ENCODE data around the gene EXOSC2. TPM values are rescaled to one million over a fixed set of nuclear protein-coding genes. Genes with fewer than 3 reads are reported as not detected.
"Not testable (repeated sequence)": the region's sequence is repeated elsewhere in the genome, so short reads cannot be mapped to it uniquely, and the experiment has no call there.

EXOSC2 gene
- total RNA-seq, 1 donor from 2014 or later = 53.5 TPM

- no peak for DNase-seq
Observed at GRCh38 chr9:130668196-130668595, 25.4 kb upstream of the EXOSC2 start.

GRCh38 chr9:130668659-130669058, 24.9 kb upstream of the EXOSC2 start:
- DNase-seq = no peak

DNA sequence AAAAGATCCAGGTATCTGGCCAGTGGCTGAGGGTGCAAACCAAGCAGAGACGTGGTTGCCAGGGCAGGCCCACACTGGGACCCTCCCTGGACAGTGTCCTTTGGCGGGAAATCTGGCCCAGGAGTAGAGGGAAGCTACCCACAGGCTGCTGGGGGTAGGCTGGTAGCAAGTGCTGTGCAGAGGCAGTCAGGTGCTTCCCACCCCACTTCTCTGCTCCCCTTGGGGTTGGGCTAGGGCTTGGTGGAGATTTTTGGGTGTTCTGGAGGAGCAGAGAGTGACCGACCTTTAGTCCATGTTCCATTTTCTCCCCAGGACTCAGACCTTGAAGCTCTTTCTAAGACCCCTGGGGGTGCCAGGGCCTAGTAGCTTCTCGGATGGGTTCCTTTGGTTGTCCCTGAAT, 23.6 kb upstream of the EXOSC2 start:
- no peak for DNase-seq

DNA sequence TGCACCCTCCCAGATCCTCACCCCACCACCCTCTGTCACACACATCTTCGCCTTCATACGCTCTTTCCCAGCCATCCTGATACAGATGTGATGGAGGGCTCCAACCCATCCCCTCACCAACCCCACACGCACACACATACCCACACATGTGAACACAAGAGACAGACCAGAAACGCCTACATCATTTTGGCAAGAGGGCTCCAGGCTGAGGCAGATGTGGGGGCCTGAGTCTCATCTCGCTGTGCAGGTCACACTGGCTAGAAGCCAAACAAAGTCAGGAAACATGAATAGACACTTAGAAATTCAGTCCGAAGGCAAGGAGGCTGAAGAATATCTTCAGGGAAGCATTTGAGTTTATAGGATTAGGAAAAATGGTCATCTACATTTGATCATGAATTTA, 22.9 kb upstream of the EXOSC2 start:
- DNase-seq = no peak

GRCh38 chr9:130672466-130672865, 21.1 kb upstream of the EXOSC2 start:
- DNase-seq = no peak

- no peak for DNase-seq
Observed at GRCh38 chr9:130672933-130673615, 20.5 kb upstream of the EXOSC2 start.

DNA sequence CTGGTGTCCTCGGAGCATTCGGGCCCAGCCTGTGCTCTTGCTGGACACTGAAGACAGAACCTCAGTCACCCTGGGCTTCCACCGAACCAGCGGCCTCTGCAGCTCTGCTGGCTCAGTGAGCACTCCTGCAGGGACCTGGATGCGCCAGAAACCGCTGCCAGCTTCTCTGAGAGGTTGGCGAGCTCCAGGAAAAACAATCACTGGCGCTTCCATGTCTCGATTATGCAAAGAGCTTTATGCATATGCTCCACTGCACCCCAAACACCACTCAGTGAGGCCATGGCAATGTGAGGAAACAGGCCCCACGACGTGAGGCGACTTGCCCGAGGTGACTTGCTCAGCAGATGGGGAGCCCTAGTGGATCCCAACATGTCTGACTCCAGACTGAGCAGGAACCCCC, 18.2 kb upstream of the EXOSC2 start:
- DNase-seq = no peak

DNA sequence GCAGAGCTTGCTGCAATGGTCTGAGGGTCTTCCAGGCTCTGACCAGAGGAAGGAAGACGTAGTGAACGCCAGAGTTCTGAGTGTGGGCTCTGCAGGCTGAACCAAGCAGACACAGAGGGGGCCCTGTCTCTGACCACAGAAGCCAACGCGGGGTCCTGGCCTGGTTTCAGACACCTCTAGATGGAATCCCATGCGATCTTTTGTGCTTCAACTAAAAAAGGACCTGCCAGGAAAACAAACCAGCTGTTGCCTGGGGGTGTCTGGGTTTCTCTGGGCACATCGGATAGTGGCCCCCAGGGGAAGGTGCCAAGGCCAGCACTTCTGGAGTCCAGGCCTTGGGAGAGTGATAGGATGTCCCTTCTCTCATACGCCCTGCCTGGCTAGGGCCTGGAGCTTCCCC, 16.3 kb upstream of the EXOSC2 start:
- DNase-seq = no peak

DNA sequence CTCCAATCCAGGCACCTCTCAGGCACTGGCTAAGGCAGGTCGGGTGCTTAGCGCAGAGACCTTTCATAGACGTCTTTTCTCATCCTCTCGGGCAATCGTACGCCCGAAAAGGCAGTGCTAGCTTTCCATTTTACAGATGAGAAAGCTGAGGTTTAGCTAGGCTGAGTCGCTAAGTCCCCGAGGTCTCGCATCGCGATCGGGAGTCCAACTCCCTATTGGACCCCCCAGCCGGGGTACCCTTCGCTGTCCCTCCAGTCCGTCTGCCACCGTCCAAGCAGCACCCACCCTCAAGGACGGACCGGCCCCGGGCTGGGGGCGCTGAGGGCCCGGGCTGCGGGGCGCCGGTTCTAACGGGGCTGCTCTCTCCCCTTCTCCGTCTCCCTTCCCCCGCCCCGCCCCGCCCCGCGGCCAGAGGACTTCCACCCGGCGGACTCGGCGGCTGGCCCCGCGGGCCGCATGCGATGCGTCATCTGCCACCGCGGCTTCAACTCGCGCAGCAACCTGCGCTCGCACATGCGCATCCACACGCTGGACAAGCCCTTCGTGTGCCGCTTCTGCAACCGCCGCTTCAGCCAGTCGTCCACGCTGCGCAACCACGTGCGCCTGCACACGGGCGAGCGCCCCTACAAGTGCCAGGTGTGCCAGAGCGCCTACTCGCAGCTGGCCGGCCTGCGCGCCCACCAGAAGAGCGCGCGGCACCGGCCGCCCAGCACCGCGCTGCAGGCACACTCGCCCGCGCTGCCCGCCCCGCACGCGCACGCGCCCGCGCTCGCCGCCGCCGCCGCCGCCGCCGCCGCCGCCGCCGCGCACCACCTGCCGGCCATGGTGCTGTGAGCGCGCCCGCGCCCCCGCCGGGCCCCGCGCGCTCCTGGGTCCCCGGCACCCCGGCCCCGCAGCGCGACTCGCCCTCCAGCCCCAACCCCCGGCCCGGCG, 12.5 kb upstream of the EXOSC2 start:
- peak; percentile 82 for DNase-seq

DNA sequence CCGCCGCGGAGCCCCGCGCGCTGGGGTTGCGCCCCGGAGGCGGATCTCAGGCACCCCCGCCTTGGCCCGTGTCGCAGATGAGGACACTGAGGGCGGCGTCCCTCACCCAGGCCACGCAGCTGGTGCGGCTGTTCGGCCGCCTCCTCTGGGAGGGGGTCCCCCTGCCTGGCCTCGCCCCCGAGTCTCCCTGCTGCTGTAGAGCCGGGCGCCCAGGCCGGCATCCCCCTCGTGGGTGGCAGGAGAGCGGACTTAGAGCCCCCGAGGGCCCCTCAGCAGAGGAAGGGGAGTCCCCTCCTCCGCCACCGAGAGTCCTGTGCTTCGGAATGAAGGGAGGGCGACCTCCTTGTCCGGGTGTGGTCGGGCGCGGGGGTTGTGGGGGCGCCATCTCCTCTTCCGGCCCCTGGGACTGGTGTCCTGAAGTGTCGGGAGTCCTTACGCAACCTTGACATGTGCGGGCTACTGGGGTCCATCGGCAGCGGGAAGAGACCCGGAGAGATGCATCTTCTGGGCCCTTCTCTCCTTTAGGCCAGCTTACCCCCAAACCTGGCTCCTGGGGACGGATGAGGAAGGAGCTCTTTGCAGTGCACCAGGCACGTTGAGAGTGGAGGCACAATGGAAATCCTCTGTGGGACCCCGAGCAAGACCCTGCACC, 11.7 kb upstream of the EXOSC2 start:
- DNase-seq = peak; percentile 34

GRCh38 chr9:130682421-130683121, 11.0 kb upstream of the EXOSC2 start:
- DNase-seq = peak; percentile 70

GRCh38 chr9:130685104-130685503, 8.5 kb upstream of the EXOSC2 start:
- no peak for DNase-seq

DNA sequence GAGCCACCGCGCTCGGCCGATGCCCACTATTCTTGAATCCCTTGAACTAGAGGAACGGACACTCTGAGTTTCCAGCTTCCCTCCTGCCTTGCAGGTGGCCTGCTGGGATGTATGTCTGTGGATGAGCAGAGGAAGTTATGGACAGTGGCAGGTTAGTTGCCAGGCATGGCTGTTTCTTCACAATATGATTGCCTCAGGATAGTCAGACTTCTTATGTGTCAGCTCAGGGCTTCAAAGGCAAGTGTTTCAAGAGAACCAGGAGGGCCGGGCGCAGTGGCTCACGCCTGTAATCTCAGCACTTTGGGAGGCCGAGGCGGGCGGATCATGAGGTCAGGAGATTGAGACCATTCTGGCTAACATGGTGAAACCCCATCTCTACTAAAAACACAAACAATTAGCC, 7.6 kb upstream of the EXOSC2 start:
- DNase-seq = not testable (repeated sequence)

DNA sequence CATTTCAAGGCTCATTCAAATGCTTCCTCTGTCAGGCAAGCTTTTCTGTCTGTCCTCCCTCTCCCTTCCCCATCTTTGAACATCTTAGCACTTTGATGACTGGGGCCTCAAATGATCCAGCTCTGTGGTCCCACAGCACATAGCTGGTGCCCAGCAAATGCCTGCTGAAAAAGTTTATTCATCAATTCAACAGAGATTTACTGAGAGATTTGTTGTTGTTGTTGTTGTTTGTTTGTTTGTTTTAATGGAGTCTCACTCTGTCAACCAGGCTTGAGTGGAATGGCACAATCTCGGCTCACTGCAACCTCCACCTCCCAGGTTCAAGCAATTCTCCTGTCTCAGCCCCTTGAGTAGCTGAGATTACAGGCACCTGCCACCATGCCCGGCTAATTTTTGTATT, 6.0 kb upstream of the EXOSC2 start:
- no peak for DNase-seq

DNA sequence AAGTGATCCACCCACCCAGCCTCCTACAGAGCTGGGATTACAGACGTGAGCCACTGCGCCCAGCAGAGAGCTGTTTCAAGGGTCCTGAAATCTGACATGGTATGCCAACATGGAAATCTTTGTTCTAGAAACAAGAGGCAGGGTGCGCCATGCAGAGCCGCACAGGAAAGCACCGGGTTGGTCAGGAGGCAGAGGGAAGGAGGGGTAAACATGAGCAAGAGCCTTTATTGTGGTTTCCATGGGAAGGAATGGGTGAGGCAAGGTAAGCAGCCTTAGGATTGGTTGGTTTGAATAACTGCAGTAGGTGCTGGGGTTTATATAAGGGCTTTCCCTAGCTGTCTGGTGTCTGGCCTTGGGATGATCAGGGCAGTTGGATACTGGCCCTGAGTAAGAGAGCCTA, 5.5 kb upstream of the EXOSC2 start:
- DNase-seq = no peak

- no peak for DNase-seq
Observed at GRCh38 chr9:130689572-130689936, 4.0 kb upstream of the EXOSC2 start.

- no peak for DNase-seq
Observed at GRCh38 chr9:130689937-130690700, 3.5 kb upstream of the EXOSC2 start.

DNA sequence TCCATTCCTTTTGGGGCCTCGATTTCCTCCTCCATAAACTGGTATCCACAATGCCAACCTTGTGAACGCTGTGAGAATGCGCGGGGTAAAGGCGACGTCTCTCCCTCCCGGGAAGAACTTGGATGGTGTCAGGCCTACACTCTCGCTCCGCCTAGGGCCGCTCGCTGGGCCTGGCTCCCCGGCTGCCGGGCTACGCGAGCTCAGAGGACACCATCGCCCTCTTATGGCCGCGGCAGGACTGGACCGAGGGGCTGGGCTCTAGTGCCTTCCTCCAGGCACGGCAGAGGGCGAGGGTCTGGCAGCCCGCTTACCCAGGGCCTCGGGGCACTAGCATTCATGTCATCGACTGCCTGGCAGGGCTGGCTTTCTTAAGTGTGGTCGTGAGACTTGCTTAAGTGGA, 1.3 kb upstream of the EXOSC2 start:
- DNase-seq = no peak

GRCh38 chr9:130693101-130693425, 517 bp upstream of the EXOSC2 start:
- DNase-seq = no peak

GRCh38 chr9:130694205-130694604, 625 bp downstream of the EXOSC2 start:
- DNase-seq = no peak

DNA sequence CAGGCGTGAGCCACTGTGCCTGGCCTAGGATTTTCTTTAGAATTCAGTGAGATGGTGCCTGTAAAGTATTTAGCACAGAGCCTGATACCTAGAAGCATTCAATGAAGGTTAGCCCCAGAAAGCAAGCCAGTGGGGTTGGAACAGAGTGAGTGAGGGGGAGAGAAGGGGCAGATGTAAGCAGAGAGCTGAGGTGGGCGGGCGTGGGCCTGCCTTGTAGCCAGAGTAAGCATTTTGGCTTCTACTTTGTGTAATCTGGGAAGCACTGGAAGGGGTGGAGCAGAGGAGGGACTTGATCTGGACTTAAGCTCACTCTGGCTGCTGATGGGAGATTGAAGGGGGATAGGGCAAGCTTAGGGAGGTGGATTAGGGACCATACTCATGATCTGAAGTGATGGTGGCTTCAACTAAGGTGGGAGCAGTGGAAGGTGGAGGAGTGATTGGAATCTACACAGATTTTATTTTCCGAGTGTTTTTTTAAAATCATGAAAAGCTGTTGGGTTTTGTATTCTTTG, 2.6 kb downstream of the EXOSC2 start:
- DNase-seq = no peak

DNA sequence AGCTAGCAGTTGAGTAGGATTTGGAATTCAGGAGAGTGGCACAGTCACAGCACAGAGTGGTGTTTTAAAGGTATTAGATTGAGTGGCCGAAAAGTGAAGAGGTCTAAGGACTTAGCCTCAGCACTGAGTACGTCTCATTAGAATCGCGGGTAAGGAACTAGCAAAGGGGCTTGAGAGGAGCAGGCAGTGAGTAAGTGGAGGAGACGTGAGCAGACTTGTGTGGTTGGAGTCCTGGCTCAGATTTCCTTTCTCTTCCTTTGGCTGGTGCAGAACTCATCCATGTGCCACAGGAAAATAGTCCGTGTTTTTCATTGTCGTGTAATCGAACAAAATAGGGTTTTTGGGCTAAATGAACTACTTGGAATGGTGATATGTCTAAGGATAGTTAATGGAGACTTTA, 3.4 kb downstream of the EXOSC2 start:
- DNase-seq = no peak
